Panc1 (cell line): ENCODE results near the gene ALDH1B1. TPM values are rescaled to one million over a fixed set of nuclear protein-coding genes. Genes with fewer than 3 reads are reported as not detected.

Source experiments
- ATAC-seq: fragments of 200-7000 bp; cut with Tn5 transposase; 2 replicates; pipeline ENCODE4 v1.9.1; 2020; ENCODE audit warnings: mild to moderate bottlenecking, moderate library complexity
- BruUV-seq: library from RNA; stranded (reverse); fragments of 400-500 nt; replicated peaks from 2 replicates; lab custom pipeline; 2021; lab: Mats Ljungman, UMichigan
- CTCF ChIA-PET: fragments of 300-600 bp; sonication (Branson Sonifier 250); formaldehyde crosslinking; loops from one replicate; lab custom pipeline; 2022; ENCODE audit warnings: antibody characterized with exemption; lab: Charles Lee
- POLR2A ChIA-PET: fragments of 300-600 bp; sonication (Branson Sonifier 250); formaldehyde crosslinking; loops from one replicate; lab custom pipeline; 2022; ENCODE audit warnings: antibody characterized with exemption; lab: Charles Lee
- DNase-seq: peaks from one replicate; pipeline ENCODE4 v3.0.0-alpha.2; 2010; ENCODE audit warnings: low read depth, low spot score
- H3K27ac ChIP-seq: 2 replicates; pipeline ENCODE4 v1.5.1; 2011; ENCODE audit warnings: mild to moderate bottlenecking, low read length, inconsistent platforms
- H3K27me3 ChIP-seq: fragments of 200-500 bp; sonication (Bioruptor generic); 2 replicates; pipeline ENCODE4 v1.6.0; 2014; ENCODE audit warnings: low read length, inconsistent platforms; ENCODE audit not compliant: control insufficient read depth, insufficient read depth
- H3K36me3 ChIP-seq: fragments of 200-500 bp; sonication (Bioruptor generic); 2 replicates; pipeline ENCODE4 v1.5.1; 2014; ENCODE audit warnings: inconsistent platforms, mild to moderate bottlenecking, low read length, moderate library complexity; ENCODE audit not compliant: control insufficient read depth, insufficient read depth
- H3K4me1 ChIP-seq: 2 replicates; pipeline ENCODE4 v1.5.1; 2011; ENCODE audit warnings: inconsistent platforms, mild to moderate bottlenecking, low read length, moderate library complexity; ENCODE audit not compliant: control insufficient read depth, insufficient read depth
- H3K4me3 ChIP-seq, 2 experiments: 2 replicates each; pipeline ENCODE4 v1.5.1; 2011 to 2012; ENCODE audit warnings: low read depth in 2 of 2, low read length in 2 of 2, mild to moderate bottlenecking in 2 of 2, inconsistent platforms in 1 of 2, moderate library complexity in 1 of 2
- H3K9me3 ChIP-seq: fragments of 200-500 bp; sonication (Bioruptor generic); 2 replicates; pipeline ENCODE4 v1.5.1; 2014; ENCODE audit warnings: low read depth, mild to moderate bottlenecking, inconsistent platforms, low read length, moderate library complexity; ENCODE audit not compliant: control insufficient read depth, insufficient read depth
- POLR2AphosphoS5 ChIP-seq: IDR thresholded peaks from 2 replicates; pipeline ENCODE4 v1.6.1; 2012; ENCODE audit warnings: mild to moderate bottlenecking, low read depth, low read length, moderate library complexity
- SIN3A ChIP-seq: IDR thresholded peaks from 2 replicates; pipeline ENCODE4 v1.6.1; 2012; ENCODE audit warnings: low read depth, mild to moderate bottlenecking, low read length, moderate library complexity, borderline replicate concordance; ENCODE audit not compliant: insufficient read depth
- TCF7L2 ChIP-seq: IDR thresholded peaks from 2 replicates; pipeline ENCODE4 v1.6.1; 2011; ENCODE audit warnings: mild to moderate bottlenecking, low read depth, low read length, inconsistent platforms
- in situ Hi-C: cut with HindIII; loops from 2 replicates; pipeline ENCODE4 v1.10.0; 2016; ENCODE audit warnings: low sequenced_read_pairs, low pct_unique_long_range_greater_than_20kb
- intact Hi-C: fragments of 100-400 bp; cut with micrococcal nuclease; formaldehyde crosslinking; loops from one replicate; pipeline ENCODE4 v1.10.0; 2022; ENCODE audit not compliant: unreplicated experiment
- total RNA-seq: library from RNA; stranded (reverse); gene quantifications from one replicate; pipeline ENCODE4 v1.2.1, GENCODE V29; 2021; ENCODE audit not compliant: unreplicated experiment
- TF ChIP-seq, protein P1 (sequence below): fragments of 450-650 bp; IDR thresholded peaks from 2 replicates; pipeline ENCODE4 v1.5.1; 2017; ENCODE audit warnings: mild to moderate bottlenecking
- TF ChIP-seq, protein P2 (sequence below), 2 experiments: IDR thresholded peaks; 2 replicates each; pipeline ENCODE4 v1.6.1; 2011 to 2012; ENCODE audit warnings: low read depth in 2 of 2, control low read depth in 1 of 2, low read length in 1 of 2, mild to moderate bottlenecking in 1 of 2, moderate library complexity in 1 of 2; ENCODE audit not compliant: insufficient read depth in 1 of 2

Gene ALDH1B1
- total RNA-seq, 1 experiment from 2014 or later: 34.2 TPM

- in situ Hi-C loops: no loop called here
- no TSS peak for BruUV-seq
- no peaks in the 10 kb centered on the region; the same call in 1 of the 2 replicates for H3K4me1 ChIP-seq
These were observed 11.8 kb downstream of the ALDH1B1 start for GRCh38 chr9:38404314-38404713.

GRCh38 chr9:38405785-38406184, 13.3 kb downstream of the ALDH1B1 start:
- in situ Hi-C loops (no loop called here), intact Hi-C loops (no loop called here)
- no peaks in the 10 kb centered on the region; the same call in 1 of the 2 replicates for H3K4me1 ChIP-seq
- BruUV-seq: no TSS peak
- no peak overlapping the region for H3K27ac ChIP-seq
- no peak overlapping the region for H3K4me3 ChIP-seq
- no peak for ATAC-seq
- no peaks in the 10 kb centered on the region for H3K9me3 ChIP-seq
- TF ChIP-seq POLR2AphosphoS5 (no peak), SIN3A (no peak), TCF7L2 (no peak)
- TF ChIP-seq, protein P1, sequence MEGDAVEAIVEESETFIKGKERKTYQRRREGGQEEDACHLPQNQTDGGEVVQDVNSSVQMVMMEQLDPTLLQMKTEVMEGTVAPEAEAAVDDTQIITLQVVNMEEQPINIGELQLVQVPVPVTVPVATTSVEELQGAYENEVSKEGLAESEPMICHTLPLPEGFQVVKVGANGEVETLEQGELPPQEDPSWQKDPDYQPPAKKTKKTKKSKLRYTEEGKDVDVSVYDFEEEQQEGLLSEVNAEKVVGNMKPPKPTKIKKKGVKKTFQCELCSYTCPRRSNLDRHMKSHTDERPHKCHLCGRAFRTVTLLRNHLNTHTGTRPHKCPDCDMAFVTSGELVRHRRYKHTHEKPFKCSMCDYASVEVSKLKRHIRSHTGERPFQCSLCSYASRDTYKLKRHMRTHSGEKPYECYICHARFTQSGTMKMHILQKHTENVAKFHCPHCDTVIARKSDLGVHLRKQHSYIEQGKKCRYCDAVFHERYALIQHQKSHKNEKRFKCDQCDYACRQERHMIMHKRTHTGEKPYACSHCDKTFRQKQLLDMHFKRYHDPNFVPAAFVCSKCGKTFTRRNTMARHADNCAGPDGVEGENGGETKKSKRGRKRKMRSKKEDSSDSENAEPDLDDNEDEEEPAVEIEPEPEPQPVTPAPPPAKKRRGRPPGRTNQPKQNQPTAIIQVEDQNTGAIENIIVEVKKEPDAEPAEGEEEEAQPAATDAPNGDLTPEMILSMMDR: no peak
- TF ChIP-seq, protein P2, sequence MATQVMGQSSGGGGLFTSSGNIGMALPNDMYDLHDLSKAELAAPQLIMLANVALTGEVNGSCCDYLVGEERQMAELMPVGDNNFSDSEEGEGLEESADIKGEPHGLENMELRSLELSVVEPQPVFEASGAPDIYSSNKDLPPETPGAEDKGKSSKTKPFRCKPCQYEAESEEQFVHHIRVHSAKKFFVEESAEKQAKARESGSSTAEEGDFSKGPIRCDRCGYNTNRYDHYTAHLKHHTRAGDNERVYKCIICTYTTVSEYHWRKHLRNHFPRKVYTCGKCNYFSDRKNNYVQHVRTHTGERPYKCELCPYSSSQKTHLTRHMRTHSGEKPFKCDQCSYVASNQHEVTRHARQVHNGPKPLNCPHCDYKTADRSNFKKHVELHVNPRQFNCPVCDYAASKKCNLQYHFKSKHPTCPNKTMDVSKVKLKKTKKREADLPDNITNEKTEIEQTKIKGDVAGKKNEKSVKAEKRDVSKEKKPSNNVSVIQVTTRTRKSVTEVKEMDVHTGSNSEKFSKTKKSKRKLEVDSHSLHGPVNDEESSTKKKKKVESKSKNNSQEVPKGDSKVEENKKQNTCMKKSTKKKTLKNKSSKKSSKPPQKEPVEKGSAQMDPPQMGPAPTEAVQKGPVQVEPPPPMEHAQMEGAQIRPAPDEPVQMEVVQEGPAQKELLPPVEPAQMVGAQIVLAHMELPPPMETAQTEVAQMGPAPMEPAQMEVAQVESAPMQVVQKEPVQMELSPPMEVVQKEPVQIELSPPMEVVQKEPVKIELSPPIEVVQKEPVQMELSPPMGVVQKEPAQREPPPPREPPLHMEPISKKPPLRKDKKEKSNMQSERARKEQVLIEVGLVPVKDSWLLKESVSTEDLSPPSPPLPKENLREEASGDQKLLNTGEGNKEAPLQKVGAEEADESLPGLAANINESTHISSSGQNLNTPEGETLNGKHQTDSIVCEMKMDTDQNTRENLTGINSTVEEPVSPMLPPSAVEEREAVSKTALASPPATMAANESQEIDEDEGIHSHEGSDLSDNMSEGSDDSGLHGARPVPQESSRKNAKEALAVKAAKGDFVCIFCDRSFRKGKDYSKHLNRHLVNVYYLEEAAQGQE (IDR thresholded peaks at IDR 0.05; ENCODE audit: insufficient read depth in 1 of 2, low read depth in 2 of 2, low read length in 1 of 2): no peak
- no peaks in the 10 kb centered on the region for H3K27me3 ChIP-seq
- no peak for DNase-seq
- POLR2A ChIA-PET: no interaction called here
- no peaks in the 10 kb centered on the region for H3K36me3 ChIP-seq
- CTCF ChIA-PET: no interaction called here

More at GRCh38 chr9:38404314-38404713, 11.8 kb downstream of the ALDH1B1 start:
- no peak for DNase-seq
- Histone ChIP-seq H3K4me3 (no peak overlapping the region), H3K36me3 (no peaks in the 10 kb centered on the region), H3K9me3 (no peaks in the 10 kb centered on the region), H3K27me3 (no peaks in the 10 kb centered on the region), H3K27ac (no peak overlapping the region)
- TF ChIP-seq, protein P2 (IDR thresholded peaks at IDR 0.05; ENCODE audit: insufficient read depth in 1 of 2, low read depth in 2 of 2, low read length in 1 of 2): no peak
- TF ChIP-seq, protein P1: no peak
- no peak for TF ChIP-seq SIN3A
- no peak for TF ChIP-seq POLR2AphosphoS5
- no peak for TF ChIP-seq TCF7L2
- intact Hi-C loops: no loop called here
- no peak for ATAC-seq
- ChIA-PET CTCF (no interaction called here), POLR2A (no interaction called here)
